IMR-90 (cell line): ENCODE measurements around the gene RIPOR3. TPM values are rescaled to one million over a fixed set of nuclear protein-coding genes. Genes with fewer than 3 reads are reported as not detected.

ENCODE experiments used
- ATAC-seq: fragments of 200-7000 bp; cut with Tn5 transposase; 2 replicates; pipeline ENCODE4 v1.9.1; 2020; ENCODE audit warnings: low read depth, mild to moderate bottlenecking, moderate library complexity
- BruUV-seq: library from RNA; stranded (reverse); fragments of 400-500 nt; replicated peaks from 2 replicates; lab custom pipeline; 2021; lab: Mats Ljungman, UMichigan
- CTCF ChIA-PET: fragments of 300-600 bp; formaldehyde crosslinking; extraction: SDS; loops from one replicate; lab custom pipeline; 2021; ENCODE audit warnings: antibody characterized with exemption; lab: Yijun Ruan, JAX
- POLR2A ChIA-PET: fragments of 300-600 bp; sonication (Branson Sonifier 250); formaldehyde crosslinking; loops from one replicate; lab custom pipeline; 2022; ENCODE audit warnings: antibody characterized with exemption; ENCODE audit not compliant: unreplicated experiment; lab: Charles Lee
- DNase-seq: peaks from one replicate; pipeline ENCODE4 v3.0.0; 2013
- H2AFZ ChIP-seq: replicated peaks from 2 replicates; pipeline ENCODE3; 2013; ENCODE audit warnings: low read length, mild to moderate bottlenecking; ENCODE audit not compliant: poor library complexity
- H2AK5ac ChIP-seq: 2 replicates; pipeline ENCODE4 v1.6.1; 2013; ENCODE audit warnings: low read depth, low read length, inconsistent platforms
- H2AK9ac ChIP-seq: replicated peaks from 2 replicates; pipeline ENCODE3; 2013; ENCODE audit warnings: mild to moderate bottlenecking, low read depth, low read length, moderate library complexity; ENCODE audit not compliant: poor library complexity
- H2BK120ac ChIP-seq: 2 replicates; pipeline ENCODE4 v1.6.1; 2013; ENCODE audit warnings: low read depth, low read length, inconsistent platforms
- H2BK15ac ChIP-seq: 3 replicates; pipeline ENCODE4 v1.6.1; 2013; ENCODE audit warnings: low read depth, low read length, inconsistent platforms
- H2BK20ac ChIP-seq: 2 replicates; pipeline ENCODE4 v1.6.1; 2013; ENCODE audit warnings: low read depth, mild to moderate bottlenecking, inconsistent platforms, low read length, moderate library complexity
- H2BK5ac ChIP-seq: 2 replicates; pipeline ENCODE4 v1.6.1; 2013; ENCODE audit warnings: mild to moderate bottlenecking, low read depth, low read length, inconsistent platforms; ENCODE audit not compliant: poor library complexity, severe bottlenecking
- H3K14ac ChIP-seq: replicated peaks from 2 replicates; pipeline ENCODE4 v1.6.1; 2013; ENCODE audit warnings: low read depth, low read length, inconsistent platforms
- H3K18ac ChIP-seq: 2 replicates; pipeline ENCODE4 v1.6.1; 2013; ENCODE audit warnings: low read depth, low read length, control low read depth
- H3K23ac ChIP-seq: 2 replicates; pipeline ENCODE4 v1.6.1; 2013; ENCODE audit warnings: low read depth, low read length, inconsistent platforms
- H3K27ac ChIP-seq: 2 replicates; pipeline ENCODE4 v1.5.1; 2013; ENCODE audit warnings: mild to moderate bottlenecking, control low read depth, low read length; ENCODE audit not compliant: insufficient read depth
- H3K27me3 ChIP-seq: 2 replicates; pipeline ENCODE4 v1.6.1; 2013; ENCODE audit warnings: low read length; ENCODE audit not compliant: control insufficient read depth, insufficient read depth
- H3K36me3 ChIP-seq: 2 replicates; pipeline ENCODE4 v1.6.1; 2013; ENCODE audit warnings: low read length, mixed read lengths; ENCODE audit not compliant: control insufficient read depth, insufficient read depth
- H3K4ac ChIP-seq: 2 replicates; pipeline ENCODE4 v1.6.1; 2013; ENCODE audit warnings: low read depth, low read length, inconsistent platforms
- H3K4me1 ChIP-seq: 2 replicates; pipeline ENCODE4 v1.6.1; 2013; ENCODE audit warnings: low read length, mixed read lengths; ENCODE audit not compliant: control insufficient read depth, insufficient read depth
- H3K4me2 ChIP-seq: 2 replicates; pipeline ENCODE4 v1.6.1; 2013; ENCODE audit warnings: low read depth, mild to moderate bottlenecking, control low read depth, low read length, moderate library complexity
- H3K4me3 ChIP-seq: 2 replicates; pipeline ENCODE4 v1.5.1; 2013; ENCODE audit warnings: low read depth, mild to moderate bottlenecking, control low read depth, low read length, moderate library complexity; ENCODE audit not compliant: insufficient read depth
- H3K56ac ChIP-seq: 2 replicates; pipeline ENCODE4 v1.6.1; 2013; ENCODE audit warnings: low read length, inconsistent platforms; ENCODE audit not compliant: insufficient read depth; ENCODE audit errors: extremely low read depth
- H3K79me1 ChIP-seq, 2 experiments: 2 replicates each; pipeline ENCODE4 v1.6.1; 2013; ENCODE audit warnings: low read length in 2 of 2, inconsistent platforms in 1 of 2, low read depth in 1 of 2
- H3K9ac ChIP-seq: 2 replicates; pipeline ENCODE4 v1.6.1; 2013; ENCODE audit warnings: low read depth, low read length, control low read depth
- H3K9me1 ChIP-seq: 2 replicates; pipeline ENCODE4 v1.6.1; 2013; ENCODE audit warnings: low read length, inconsistent platforms; ENCODE audit not compliant: insufficient read depth
- H3K9me3 ChIP-seq: 2 replicates; pipeline ENCODE4 v1.6.1; 2013; ENCODE audit warnings: low read length; ENCODE audit not compliant: control insufficient read depth, insufficient read depth
- H4K20me1 ChIP-seq: 2 replicates; pipeline ENCODE4 v1.6.1; 2013; ENCODE audit warnings: low read length, inconsistent platforms; ENCODE audit not compliant: insufficient read depth
- H4K5ac ChIP-seq: 2 replicates; pipeline ENCODE4 v1.6.1; 2013; ENCODE audit warnings: mild to moderate bottlenecking, low read depth, low read length, control low read depth
- H4K8ac ChIP-seq, 2 experiments: 2 replicates each; pipeline ENCODE4 v1.6.1; 2013; ENCODE audit warnings: low read depth in 2 of 2, low read length in 2 of 2, control low read depth in 1 of 2, inconsistent platforms in 1 of 2
- H4K91ac ChIP-seq: 2 replicates; pipeline ENCODE4 v1.6.1; 2013; ENCODE audit warnings: low read depth, low read length, inconsistent platforms; ENCODE audit not compliant: insufficient read depth
- POLR2A ChIP-seq: IDR thresholded peaks from 2 replicates; pipeline ENCODE4 v1.6.1; 2012; ENCODE audit warnings: mild to moderate bottlenecking, low read depth, low read length
- RCOR1 ChIP-seq: IDR thresholded peaks from 2 replicates; pipeline ENCODE4 v1.6.1; 2012; ENCODE audit warnings: mild to moderate bottlenecking, low read length, improper control_type of control experiment; ENCODE audit not compliant: insufficient replicate concordance
- USF2 ChIP-seq: fragments of 150-350 bp; IDR thresholded peaks from 2 replicates; pipeline ENCODE4 v1.6.1; 2017; ENCODE audit warnings: mild to moderate bottlenecking, antibody characterized with exemption, low read length, low read depth
- WGBS, 2 experiments: methylation state at CpG; one replicate each; pipeline versions ENCODE4 v1.1.5 to v1.1.7; 2013; ENCODE audit warnings: missing lambda C conversion rate in 2 of 2; ENCODE audit not compliant: insufficient read length in 1 of 2; ENCODE audit errors: extremely low coverage in 2 of 2; 5-methylcytosine and 5-hydroxymethylcytosine counted together
- dilution Hi-C: fragments of 300-500 bp; cut with HindIII; formaldehyde crosslinking; loops from one replicate; pipeline ENCODE4 v1.14.3; 2018; ENCODE audit warnings: low sequenced_read_pairs; ENCODE audit not compliant: unreplicated experiment
- in situ Hi-C: fragments of 300-500 bp; cut with MboI; formaldehyde crosslinking; loops from 3 replicates; pipeline ENCODE4 v1.14.3; 2019; ENCODE audit warnings: low sequenced_read_pairs, inconsistent platforms, mixed read lengths
- intact Hi-C: fragments of 100-400 bp; cut with micrococcal nuclease; formaldehyde crosslinking; loops from 2 replicates; pipeline ENCODE4 v1.10.0; 2022
- microRNA-seq, 2 experiments: library from miRNA; stranded (forward) in 1 of 2; unstranded in 1 of 2; fragments of 10-50 nt in 1 of 2; fragments of <30 nt in 1 of 2; gene quantifications in 1 of 2; microRNA quantifications in 1 of 2; one replicate each; pipeline versions ENCODE3 to v1.1.0; 2013 to 2020; ENCODE audit not compliant: insufficient read depth in 1 of 2, insufficient read length in 1 of 2, unreplicated experiment in 1 of 2
- polyA plus RNA-seq, 3 experiments: library from polyadenylated mRNA; depleted of rRNA; stranded (reverse); fragments of >200 nt; gene quantifications; 2 replicates each; pipeline ENCODE4 v1.2.3, GENCODE V29; 2012; ENCODE audit warnings: low replicate concordance in 1 of 3
- small RNA-seq, 5 experiments: library from RNA; depleted of rRNA; stranded (forward); fragments of <200 nt; gene quantifications; one replicate each; pipeline ENCODE3, GENCODE V24; 2012
- total RNA-seq: library from RNA; depleted of rRNA; stranded (reverse); fragments of >200 nt; gene quantifications from 2 replicates; pipeline ENCODE4 v1.2.3, GENCODE V29; 2012; rRNA removed

The RIPOR3 gene
- total and polyA plus RNA-seq, 2 of the 4 experiments (the other 2 are of a cell fraction), result 0.54 to 1.7 TPM

DNA sequence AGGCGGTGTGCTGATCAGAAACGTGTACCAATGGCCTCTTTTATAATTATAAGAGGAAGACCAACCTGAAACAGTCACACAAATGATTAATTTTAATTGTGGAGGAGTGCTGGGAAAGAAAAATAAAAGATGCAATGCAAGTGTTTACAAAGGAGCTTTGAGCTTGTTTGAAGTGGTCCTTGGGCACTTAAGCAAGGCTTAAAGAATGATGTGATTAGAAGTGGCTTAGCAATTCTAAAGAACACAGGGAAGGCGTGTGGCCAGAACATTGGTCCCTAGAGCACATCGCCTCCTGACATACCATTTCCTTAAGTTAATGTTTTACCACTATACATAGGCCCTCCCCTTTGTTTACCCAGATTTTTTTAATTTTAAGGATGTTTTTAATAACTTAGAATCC, 155.0 kb downstream of the RIPOR3 start:
- Histone ChIP-seq H3K27ac (peak overlapping the region; percentile 14; the same call in 1 of the 2 replicates), H3K4me3 (no peak overlapping the region), H4K20me1 (peaks cover 29% of the 10 kb centered on the region), H4K5ac (no peak overlapping the region; the same call in 1 of the 2 replicates), H3K18ac (peak overlapping the region; percentile 42; the same call in 1 of the 2 replicates), H3K9ac (no peak overlapping the region), H2BK5ac (peak overlapping the region; percentile 57), H3K4ac (peak overlapping the region; percentile 75), H3K14ac (peak overlapping the region; percentile 77), H2AK9ac (no peak overlapping the region), H3K9me3 (no peaks in the 10 kb centered on the region), H2AK5ac (peak overlapping the region; percentile 87), H3K27me3 (no peaks in the 10 kb centered on the region), H3K4me2 (no peak overlapping the region), H3K23ac (peak overlapping the region; percentile 82; the same call in 1 of the 2 replicates), H2BK120ac (peak overlapping the region; percentile 59; the same call in 1 of the 2 replicates), H4K91ac (no peak overlapping the region), H3K56ac (no peak overlapping the region), H2AFZ (no peak overlapping the region), H3K79me1 (peaks cover 31 to 78% of the 10 kb centered on the region in 2 experiments), H2BK15ac (peak overlapping the region; percentile 23; the same call in 1 of the 3 replicates), H4K8ac (peak overlapping the region in 1 of 2 experiments; percentile 56; a peak in 2 of 4 replicates), H3K9me1 (peaks cover 34% of the 10 kb centered on the region), H3K4me1 (peaks cover 52% of the 10 kb centered on the region), H3K36me3 (peaks cover 7% of the 10 kb centered on the region), H2BK20ac (0 out of 2 replicates have a peak overlapping the region, but pooled peaks have one; percentile 38)
- dilution Hi-C loops, result no loop called here
- ATAC-seq (no peak), DNase-seq (no peak)
- POLR2A ChIA-PET, result no interaction called here
- TF ChIP-seq USF2, result no peak
- no peak for TF ChIP-seq RCOR1
- no peak for TF ChIP-seq POLR2A
- no TSS peak for BruUV-seq
- CTCF ChIA-PET, result no interaction called here
- no CpG with 5 or more reads among the region's 4 CpGs for WGBS, 2 experiments
- intact Hi-C loops, result no loop called here
- in situ Hi-C loops, result no loop called here

Small RNAs within 50 kb of the gene (microRNA-seq; reads per million reads assigned to microRNA genes)
- gene MIR1302-5 (ENCODE audit: insufficient read depth in 1 of 2, insufficient read length in 1 of 2, unreplicated experiment in 1 of 2), result 0 reads per million in 2 experiments
- gene MIR645 (ENCODE audit: insufficient read depth in 1 of 2, insufficient read length in 1 of 2, unreplicated experiment in 1 of 2), result 0 reads per million in 2 experiments
- gene RF00019 (ENCODE audit: insufficient read depth, insufficient read length), result not detected

Small RNAs within 50 kb of the gene (small RNA-seq; reads per million reads assigned to genes)
- gene MIR1302-5 (0 reads per million in 5 experiments), gene MIR645 (0 reads per million in 5 experiments), gene RF00019 (0 reads per million in 5 experiments)

Other genes starting within 250 kb of the RIPOR3 start
- 31.7 and 38.0 TPM in 2 replicates for gene PTPN1, start 181.2 kb downstream of the RIPOR3 start, total RNA-seq
- 37.1 and 37.4 TPM in 2 replicates for gene PTPN1, start 181.2 kb downstream of the RIPOR3 start, polyA plus RNA-seq (2012; rRNA removed)
- gene PARD6B, start 40.0 kb upstream of the RIPOR3 start, total RNA-seq, result 0.90 and 1.4 TPM in 2 replicates
- 0.14 and 0.17 TPM in 2 replicates for gene PARD6B, start 40.0 kb upstream of the RIPOR3 start, polyA plus RNA-seq (2012; rRNA removed)
- 40.0 and 47.5 TPM in 2 replicates for gene BCAS4, start 103.5 kb upstream of the RIPOR3 start, total RNA-seq
- 42.7 and 46.9 TPM in 2 replicates for gene BCAS4, start 103.5 kb upstream of the RIPOR3 start, polyA plus RNA-seq (2012; rRNA removed)
- 23.1 and 23.3 TPM in 2 replicates for gene ADNP, start 239.9 kb upstream of the RIPOR3 start, total RNA-seq
- gene ADNP, start 239.9 kb upstream of the RIPOR3 start, polyA plus RNA-seq (2012; rRNA removed), result 17.5 and 24.8 TPM in 2 replicates